Esophagus squamous epithelium (tissue), 4 donors: ENCODE results near the gene UBTD1.

Experiments
- CTCF ChIP-seq, 6 experiments: fragments of 450-650 bp in 4 of 6; fragments of 200-600 bp in 2 of 6; sonication (generic) in 2 of 6; IDR thresholded peaks; one replicate each; pipeline ENCODE4 v1.5.1; 2016 to 2019; ENCODE audit warnings: antibody characterized with exemption in 6 of 6, mild to moderate bottlenecking in 4 of 6, moderate library complexity in 4 of 6
- POLR2A ChIP-seq, 4 donors: fragments of 450-650 bp; IDR thresholded peaks; one replicate each; pipeline ENCODE4 v1.6.1; 2017; ENCODE audit warnings: antibody characterized with exemption in 4 of 4, mild to moderate bottlenecking in 4 of 4, moderate library complexity in 3 of 4

- TF ChIP-seq CTCF (IDR thresholded peaks at IDR 0.05) (no peak), POLR2A (IDR thresholded peaks at IDR 0.05) (no peak)
These were observed 44.2 kb upstream of the UBTD1 start for GRCh38 chr10:97454330-97455036.
